CD4-positive, alpha-beta T cell (primary cell): Measurements from ENCODE around the gene ITGB2. TPM values are rescaled to one million over a fixed set of nuclear protein-coding genes. Genes with fewer than 3 reads are reported as not detected.

ENCODE experiments used
- ATAC-seq: fragments of 200-7000 bp; cut with Tn5 transposase; one replicate; pipeline ENCODE4 v1.10.0; 2022; ENCODE audit warnings: mild to moderate bottlenecking; ENCODE audit not compliant: poor library complexity
- CTCF ChIA-PET: fragments of 350-600 bp; sonication (Branson Sonifier 250); formaldehyde crosslinking; loops from one replicate; lab custom pipeline; 2021; ENCODE audit warnings: antibody characterized with exemption, inconsistent platforms; lab: Charles Lee
- POLR2A ChIA-PET: fragments of 350-600 bp; sonication (Branson Sonifier 250); formaldehyde crosslinking; loops from one replicate; lab custom pipeline; 2021; ENCODE audit warnings: antibody characterized with exemption, inconsistent platforms; lab: Charles Lee
- DNase-seq, 14 experiments: peaks; one replicate each; pipeline ENCODE4 v3.0.0-alpha.2; 2013 to 2020; ENCODE audit warnings: mixed read lengths in 2 of 14
- H3K27ac ChIP-seq, 2 donors: one replicate each; pipeline versions ENCODE4 v1.5.1 to v1.7.0; 2013; ENCODE audit warnings: low read length in 2 of 2, low read depth in 1 of 2, mild to moderate bottlenecking in 1 of 2
- H3K27me3 ChIP-seq, 2 experiments: 1 replicate in 1 of 2; 2 replicates in 1 of 2; pipeline versions ENCODE4 v1.6.1 to v1.7.0; 2013; ENCODE audit warnings: low read length in 2 of 2, control low read depth in 1 of 2, mild to moderate bottlenecking in 1 of 2, moderate library complexity in 1 of 2; ENCODE audit not compliant: insufficient read depth in 2 of 2, control insufficient read depth in 1 of 2
- H3K36me3 ChIP-seq: one replicate; pipeline ENCODE4 v1.6.1; 2013; ENCODE audit warnings: low read length, control low read depth; ENCODE audit not compliant: insufficient read depth
- H3K4me1 ChIP-seq: one replicate; pipeline ENCODE4 v1.6.1; 2013; ENCODE audit warnings: low read length, control low read depth; ENCODE audit not compliant: insufficient read depth
- H3K4me3 ChIP-seq: one replicate; pipeline ENCODE4 v1.5.1; 2013; ENCODE audit warnings: mild to moderate bottlenecking, low read length, moderate library complexity
- H3K9me3 ChIP-seq, 2 experiments: 1 replicate in 1 of 2; 2 replicates in 1 of 2; pipeline versions ENCODE4 v1.6.1 to v1.7.0; 2013; ENCODE audit warnings: low read length in 2 of 2, mild to moderate bottlenecking in 2 of 2, control low read depth in 1 of 2, moderate library complexity in 1 of 2; ENCODE audit not compliant: control insufficient read depth in 1 of 2, insufficient read depth in 1 of 2
- H3K27ac Mint-ChIP-seq: one replicate; pipeline ENCODE4 v1.8.0; 2020; ENCODE audit warnings: mixed read lengths
- H3K27me3 Mint-ChIP-seq: one replicate; pipeline ENCODE4 v1.8.0; 2021; ENCODE audit warnings: mixed read lengths
- H3K36me3 Mint-ChIP-seq: one replicate; pipeline ENCODE4 v1.8.0; 2021; ENCODE audit warnings: low read depth, mixed read lengths
- H3K4me1 Mint-ChIP-seq: one replicate; pipeline ENCODE4 v1.8.0; 2021; ENCODE audit warnings: low read depth, mixed read lengths
- H3K4me3 Mint-ChIP-seq: one replicate; pipeline ENCODE4 v1.8.0; 2020; ENCODE audit warnings: mild to moderate bottlenecking, mixed read lengths
- H3K9me3 Mint-ChIP-seq: one replicate; pipeline ENCODE4 v1.8.0; 2020; ENCODE audit warnings: mixed read lengths
- CTCF ChIP-seq: fragments of 200-600 bp; IDR thresholded peaks from one replicate; pipeline ENCODE4 v1.8.0; 2022; ENCODE audit warnings: antibody characterized with exemption, mild to moderate bottlenecking
- intact Hi-C, 2 experiments: fragments of 100-400 bp; cut with DNase I in 1 of 2; cut with micrococcal nuclease in 1 of 2; formaldehyde crosslinking; loops; one replicate each; pipeline versions ENCODE4 v1.15.1 to v1.9.0; 2023 to 2025; cut with DNase I, micrococcal nuclease
- total RNA-seq, 174 experiments: library from RNA in 2 of 174; stranded (reverse) in 2 of 174; gene quantifications; one replicate each; pipeline ENCODE4 v1.2.3 and lab custom pipeline; 2021 to 2026

The ITGB2 gene
- total RNA-seq, 2 experiments from 2014 or later = 283 to 284 TPM

DNA sequence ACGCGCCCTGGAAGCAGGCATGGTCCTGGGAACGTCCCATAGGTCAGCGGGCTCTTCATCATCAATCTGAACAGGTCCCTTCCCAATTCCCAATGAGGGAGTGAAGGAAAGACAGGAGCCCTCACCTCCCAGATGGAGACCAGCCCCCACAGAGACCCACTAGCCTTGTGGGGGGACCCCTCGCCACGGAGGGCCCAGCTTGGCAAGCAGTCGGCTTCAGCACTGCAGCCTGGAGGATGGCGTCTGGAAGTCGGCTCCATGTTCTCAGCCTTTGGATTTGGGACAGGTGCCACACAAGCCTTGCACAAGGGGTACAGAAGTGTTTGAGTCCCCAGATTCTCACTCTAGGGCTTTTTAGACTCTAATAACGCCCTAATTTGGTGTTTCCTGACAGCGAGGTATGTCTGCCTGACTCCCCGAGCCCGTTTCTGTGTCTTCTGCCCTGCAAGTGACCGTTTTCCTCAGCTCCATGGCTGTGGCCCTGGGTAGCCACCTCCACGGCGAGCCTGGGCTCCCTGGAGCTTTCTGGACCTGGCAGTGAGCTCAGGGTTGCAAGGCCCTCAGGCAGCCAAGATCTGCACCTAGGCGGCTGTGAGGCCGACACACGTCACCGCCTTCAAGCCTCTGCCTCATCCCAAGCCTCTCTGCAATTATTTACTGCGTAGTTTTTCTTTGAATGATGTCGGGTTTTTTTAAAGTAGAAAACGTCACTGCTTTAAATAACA, 77.8 kb downstream of the ITGB2 start:
- DNase-seq (no peak), ATAC-seq (no peak)
- H3K36me3 ChIP-seq = no peaks in the 10 kb centered on the region
- intact Hi-C loops = no loop called here
- H3K4me1 Mint-ChIP-seq = peaks cover 12% of the 10 kb centered on the region
- no peak for TF ChIP-seq CTCF
- H3K4me3 ChIP-seq = no peak overlapping the region
- H3K9me3 Mint-ChIP-seq = no peaks in the 10 kb centered on the region
- no peaks in the 10 kb centered on the region for H3K27me3 ChIP-seq
- ChIA-PET CTCF (no interaction called here), POLR2A (no interaction called here)
- H3K4me3 Mint-ChIP-seq = no peak overlapping the region
- peaks cover 22% of the 10 kb centered on the region for H3K4me1 ChIP-seq
- H3K36me3 Mint-ChIP-seq = peaks cover 4% of the 10 kb centered on the region
- no peaks in the 10 kb centered on the region for H3K27me3 Mint-ChIP-seq
- no peaks in the 10 kb centered on the region for H3K9me3 ChIP-seq
- no peak overlapping the region for H3K27ac Mint-ChIP-seq
- no peak overlapping the region for H3K27ac ChIP-seq

GRCh38 chr21:44842087-44842486, 78.6 kb downstream of the ITGB2 start:
- Mint-ChIP-seq H3K36me3 (peaks cover 4% of the 10 kb centered on the region), H3K4me1 (peaks cover 12% of the 10 kb centered on the region), H3K27me3 (no peaks in the 10 kb centered on the region), H3K27ac (no peak overlapping the region), H3K9me3 (no peaks in the 10 kb centered on the region), H3K4me3 (no peak overlapping the region)
- ChIA-PET CTCF (no interaction called here), POLR2A (no interaction called here)
- no peaks in the 10 kb centered on the region for H3K27me3 ChIP-seq
- no peak for TF ChIP-seq CTCF
- no peak overlapping the region for H3K27ac ChIP-seq
- DNase-seq = no peak
- no peaks in the 10 kb centered on the region for H3K36me3 ChIP-seq
- no peak overlapping the region for H3K4me3 ChIP-seq
- intact Hi-C loops = no loop called here
- no peak for ATAC-seq
- peaks cover 22% of the 10 kb centered on the region for H3K4me1 ChIP-seq
- no peaks in the 10 kb centered on the region for H3K9me3 ChIP-seq

GRCh38 chr21:44840771-44841170, 79.9 kb downstream of the ITGB2 start:
- Histone ChIP-seq H3K4me1 (peaks cover 8% of the 10 kb centered on the region), H3K36me3 (no peaks in the 10 kb centered on the region), H3K9me3 (no peaks in the 10 kb centered on the region), H3K4me3 (no peak overlapping the region), H3K27ac (no peak overlapping the region), H3K27me3 (no peaks in the 10 kb centered on the region)
- ATAC-seq (no peak), DNase-seq (no peak)
- ChIA-PET CTCF (no interaction called here), POLR2A (no interaction called here)
- H3K9me3 Mint-ChIP-seq = no peaks in the 10 kb centered on the region
- intact Hi-C loops = loop anchor here in 1 of 2 experiments (2.0 kb wide), 1 partner anchor 18 kb away; no protein-coding TSS in a partner anchor
- H3K27ac Mint-ChIP-seq = no peak overlapping the region
- no peak for TF ChIP-seq CTCF
- H3K4me1 Mint-ChIP-seq = peaks cover 4% of the 10 kb centered on the region
- no peak overlapping the region for H3K4me3 Mint-ChIP-seq
- H3K27me3 Mint-ChIP-seq = no peaks in the 10 kb centered on the region
- H3K36me3 Mint-ChIP-seq = no peaks in the 10 kb centered on the region
